Stimulated activated CD4-positive, alpha-beta T cell treated with anti-CD3 and anti-CD28 coated beads, TNF-alpha, amount 100 ng/mL, for 4 hours (primary cell): ENCODE measurements around the gene MCM8.

Experiments
- DNase-seq, 3 experiments: peaks; one replicate each; pipeline ENCODE4 v3.0.0-alpha.2; 2020; ENCODE audit warnings: low read depth in 3 of 3

MCM8 gene

DNA sequence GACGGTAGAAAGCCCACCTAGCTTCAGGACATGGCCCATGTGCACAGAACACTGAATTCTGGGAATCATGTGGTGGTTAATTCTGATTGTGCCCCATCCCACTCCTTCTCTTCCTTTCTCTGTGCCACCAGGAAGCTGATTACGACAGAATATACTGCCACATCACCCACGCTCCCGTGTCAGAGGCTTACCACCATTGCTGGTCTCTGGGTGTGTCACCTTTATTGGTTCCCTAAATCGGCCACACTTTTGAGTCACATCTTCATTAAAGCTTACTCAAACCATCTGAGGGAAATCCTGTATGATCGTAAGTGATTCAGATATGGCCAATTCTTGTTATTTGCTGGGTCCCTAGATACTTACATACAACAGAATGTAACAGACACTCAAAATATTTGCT is 3.2 kb upstream of the MCM8 start:
- no peak for DNase-seq

DNA sequence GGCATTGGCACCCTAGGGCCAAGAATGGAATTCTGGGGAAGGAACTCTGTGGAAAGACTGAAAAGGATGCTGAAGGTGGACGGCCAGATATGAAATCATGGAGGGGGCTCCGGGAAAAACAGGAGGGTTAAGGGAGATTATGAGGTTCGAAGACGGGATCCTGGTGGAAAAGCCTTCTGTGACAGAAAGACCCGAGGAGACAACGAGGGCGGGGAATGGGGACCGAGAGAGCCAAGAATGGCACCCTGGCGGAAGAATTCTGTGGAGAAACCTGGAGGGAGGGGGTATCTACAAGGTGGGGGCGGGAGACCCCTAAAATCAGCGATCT is 545 bp upstream of the MCM8 start:
- no peak for DNase-seq

DNA sequence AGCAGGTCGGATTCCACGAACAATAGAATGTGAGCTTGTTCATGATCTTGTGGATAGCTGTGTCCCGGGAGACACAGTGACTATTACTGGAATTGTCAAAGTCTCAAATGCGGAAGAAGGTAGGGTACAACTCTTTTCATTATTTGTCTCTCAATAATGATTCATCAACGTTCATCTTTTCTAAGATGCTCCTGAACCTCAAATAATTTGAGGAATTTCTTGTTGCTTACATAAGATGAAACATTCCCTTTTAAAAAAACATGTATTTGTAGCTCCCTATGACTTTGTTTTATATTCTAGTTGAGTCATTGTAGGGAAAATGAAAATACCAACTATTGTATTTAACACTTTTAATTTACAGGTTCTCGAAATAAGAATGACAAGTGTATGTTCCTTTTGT is 17.0 kb downstream of the MCM8 start:
- DNase-seq, result no peak

DNA sequence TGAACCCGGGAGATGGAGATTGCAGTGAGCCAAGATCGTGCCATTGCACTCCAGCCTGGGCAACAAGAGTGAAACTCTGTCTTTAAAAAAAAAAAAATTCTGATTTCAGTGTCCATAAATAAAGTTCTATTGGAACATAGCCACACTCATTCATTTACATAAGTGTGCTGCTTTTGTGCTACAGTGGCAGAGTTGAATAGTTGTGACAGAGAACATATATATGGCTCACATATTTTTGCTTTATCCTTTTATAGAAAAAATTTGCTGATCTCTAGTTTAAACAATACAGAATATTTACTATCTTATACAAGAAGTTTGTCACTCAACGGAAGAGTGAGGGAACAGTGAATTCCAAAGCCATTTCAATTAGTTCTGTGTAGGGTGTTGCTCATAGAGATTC is 18.0 kb downstream of the MCM8 start:
- no peak for DNase-seq

DNA sequence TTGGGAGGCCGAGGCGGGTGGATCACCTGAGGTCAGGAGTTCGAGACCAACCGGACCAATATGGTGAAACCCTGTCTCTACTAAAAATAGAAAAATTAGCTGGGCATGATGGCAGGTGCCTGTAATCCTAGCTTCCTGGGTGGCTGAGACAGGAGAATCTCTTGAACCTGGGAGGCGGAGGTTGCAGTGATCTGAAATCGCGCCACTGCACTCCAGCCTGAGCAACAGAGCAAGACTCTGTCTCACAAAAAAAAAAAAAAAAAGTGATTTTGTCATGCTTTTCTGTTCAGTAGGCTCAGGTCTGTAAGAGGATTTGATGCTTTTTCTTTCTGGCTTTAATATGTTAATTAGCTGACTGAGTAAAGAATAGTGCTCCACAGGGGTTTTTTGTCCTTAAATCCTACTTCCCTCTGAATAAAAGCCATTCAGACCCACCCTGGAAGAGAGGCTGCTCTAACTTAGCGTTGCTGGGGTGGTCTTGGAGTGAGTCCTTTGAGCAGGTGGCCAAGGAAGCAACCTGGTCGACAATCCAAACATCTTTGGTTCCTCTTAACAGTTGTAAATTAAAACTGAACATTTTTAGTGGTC is 19.0 kb downstream of the MCM8 start:
- no peak for DNase-seq

DNA sequence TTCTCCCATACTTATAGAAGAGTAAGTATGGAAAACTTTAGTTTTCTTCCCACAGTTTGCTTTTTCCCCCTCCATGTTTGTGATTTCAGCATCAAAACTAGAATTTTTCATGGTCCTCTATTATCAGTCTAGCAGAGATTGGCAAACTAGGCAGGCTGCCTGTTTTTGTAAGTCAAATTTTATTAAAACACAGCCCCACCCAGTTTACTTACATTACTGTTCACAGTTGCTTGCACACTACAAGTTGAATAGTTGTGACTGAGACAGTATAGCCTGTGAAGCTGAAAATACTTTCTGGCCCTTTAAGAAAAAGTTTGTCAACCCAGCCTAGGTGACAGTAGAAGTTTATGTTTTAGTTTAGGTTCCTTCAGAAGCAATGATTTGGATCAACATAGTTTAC is 19.5 kb downstream of the MCM8 start:
- DNase-seq, result no peak

DNA sequence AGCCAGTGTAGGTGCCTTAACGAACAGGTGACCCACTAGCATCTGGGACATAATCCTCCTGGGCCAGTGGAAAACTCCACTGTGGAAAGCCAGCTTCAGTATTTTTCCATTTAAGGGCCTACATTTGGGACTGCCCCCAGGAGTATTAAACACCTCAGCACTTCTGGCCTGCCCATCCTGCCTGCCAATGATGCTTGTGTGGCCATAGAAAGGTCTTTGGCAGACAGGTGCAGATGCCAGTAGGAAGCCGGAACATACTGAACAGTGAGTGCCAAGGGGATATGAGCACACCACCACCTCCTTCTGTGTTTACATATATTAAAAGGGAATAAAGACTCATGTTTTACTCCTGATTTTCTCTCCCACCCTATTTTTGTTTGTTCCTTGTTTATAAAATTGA is 19.9 kb downstream of the MCM8 start:
- DNase-seq, result no peak

DNA sequence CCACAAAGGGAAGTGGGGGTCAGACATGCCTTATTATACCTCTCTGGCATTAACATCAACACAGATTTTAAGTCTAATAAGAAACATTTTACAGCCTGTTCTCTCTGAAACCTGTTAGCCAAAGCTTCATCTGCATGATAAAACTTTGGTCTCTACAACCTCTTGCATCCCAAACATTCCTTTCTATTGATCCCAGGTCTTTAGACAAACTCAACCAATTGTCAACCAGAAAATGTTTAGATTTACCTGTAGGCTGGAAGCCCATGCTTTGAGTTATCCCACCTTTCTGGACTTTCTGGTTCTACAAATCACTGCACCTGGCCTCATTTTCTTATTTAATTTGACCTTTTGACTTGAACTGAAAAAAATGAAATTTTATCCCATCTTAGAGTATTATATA is 20.8 kb downstream of the MCM8 start:
- no peak for DNase-seq

DNA sequence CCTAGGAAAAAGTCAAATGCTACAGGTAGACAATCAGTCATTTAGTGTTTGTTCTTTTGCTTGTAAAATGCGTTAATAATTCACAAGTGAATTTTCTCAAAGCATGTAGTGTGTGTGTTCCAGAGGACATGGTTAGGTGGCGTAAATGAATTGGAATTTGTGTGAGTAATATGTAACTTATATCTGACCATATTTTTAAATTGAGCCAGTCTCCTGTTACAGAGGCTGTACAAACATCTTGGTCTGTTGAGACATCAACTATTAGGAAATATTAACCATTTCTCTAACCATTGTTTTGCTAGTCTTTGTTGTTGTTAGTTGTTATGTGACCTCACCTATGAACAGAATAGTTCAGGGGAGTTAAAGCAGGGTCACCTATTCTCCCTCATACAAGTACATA is 22.7 kb downstream of the MCM8 start:
- DNase-seq, result no peak

DNA sequence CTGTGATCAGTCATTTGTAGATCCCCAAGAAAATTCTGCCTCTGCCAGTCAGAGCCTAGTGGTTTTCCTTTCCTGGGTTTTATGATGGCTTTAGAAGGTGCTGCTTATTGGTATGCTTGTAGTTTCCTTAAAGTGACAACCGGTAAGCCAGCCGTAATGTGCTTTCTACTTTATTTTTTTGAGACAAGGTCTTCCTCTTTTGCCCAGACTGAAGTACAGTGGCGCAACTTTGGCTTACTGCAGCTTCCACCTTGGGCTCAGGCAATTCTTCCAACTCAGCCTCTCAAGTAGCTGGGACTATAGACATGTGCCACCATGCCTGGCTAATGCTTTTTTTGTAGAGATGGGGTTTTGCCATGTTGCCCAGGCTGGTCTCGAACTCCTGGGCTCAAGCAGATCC is 23.5 kb downstream of the MCM8 start:
- DNase-seq, result no peak

DNA sequence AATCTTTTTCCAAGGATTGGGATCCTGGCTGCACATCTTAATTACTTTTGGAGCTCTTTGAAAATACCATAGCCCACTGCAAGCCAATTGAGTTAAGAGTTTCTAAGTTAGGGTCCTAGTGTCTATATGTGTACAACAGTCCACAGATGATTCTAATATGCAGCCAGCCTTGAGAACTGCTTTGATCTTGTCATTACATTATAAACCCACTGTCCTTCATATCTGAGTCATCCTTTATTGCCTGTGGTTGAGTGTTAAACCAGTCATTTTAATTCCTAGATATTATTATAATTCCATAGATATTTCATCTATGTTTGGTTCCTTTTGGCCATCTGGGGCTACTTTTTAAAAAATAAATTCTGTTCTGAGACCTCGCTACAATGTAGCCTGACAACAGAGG is 24.1 kb downstream of the MCM8 start:
- DNase-seq, result no peak

DNA sequence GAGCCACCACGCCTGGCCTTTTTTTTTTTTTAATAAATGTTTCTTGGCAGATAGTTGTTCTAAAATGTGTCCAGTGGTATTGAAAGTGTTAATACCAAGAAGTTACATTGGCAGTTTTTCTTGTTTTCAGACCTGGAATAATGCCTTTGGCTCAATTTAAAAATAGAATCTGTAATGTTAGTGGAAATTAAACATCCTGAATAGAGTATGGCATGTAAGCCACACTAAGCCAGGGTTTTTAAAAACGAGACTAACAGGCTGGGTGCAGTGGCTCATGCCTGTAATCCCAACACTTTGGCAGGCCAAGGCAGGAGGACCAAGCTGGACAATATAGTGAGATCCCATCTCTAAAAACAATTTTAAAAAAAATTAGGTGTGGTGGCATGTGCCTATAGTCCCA is 25.3 kb downstream of the MCM8 start:
- DNase-seq, result no peak

DNA sequence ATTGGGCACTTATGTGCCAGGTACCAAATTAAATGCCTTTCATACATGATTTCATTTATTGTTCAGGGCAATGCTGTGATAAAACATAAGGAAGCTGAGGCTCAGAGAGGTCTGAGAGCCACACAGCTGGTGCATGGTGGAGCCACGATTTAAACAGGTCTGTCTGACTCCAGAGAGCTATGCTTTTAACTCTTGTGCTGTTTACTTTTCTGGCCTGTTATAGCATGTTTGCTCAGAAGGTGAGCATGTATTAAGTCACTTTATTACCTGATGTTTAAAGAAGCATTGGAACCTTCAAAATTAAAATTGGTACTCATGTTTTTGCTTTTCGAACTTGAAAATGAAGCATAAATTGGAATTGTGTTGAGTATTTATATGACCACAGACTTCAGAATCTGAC is 26.8 kb downstream of the MCM8 start:
- DNase-seq, result no peak

DNA sequence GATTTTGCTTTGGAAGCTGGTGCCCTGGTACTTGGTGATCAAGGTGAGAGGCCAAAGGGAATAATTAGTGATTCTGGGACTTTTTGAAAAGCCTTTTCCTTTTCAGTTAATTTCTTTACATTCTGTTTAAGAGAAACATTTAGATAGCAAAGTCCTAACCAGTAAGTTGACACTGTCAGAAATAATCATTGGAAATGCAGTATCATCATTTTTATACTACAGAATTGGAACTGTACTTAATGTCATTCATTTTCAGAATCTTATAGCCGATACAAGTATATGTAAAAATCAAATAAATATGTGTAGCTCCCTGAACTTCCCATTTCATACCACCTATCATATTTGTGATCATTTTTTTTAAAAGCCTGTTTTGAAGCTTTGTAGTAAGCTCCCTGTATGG is 27.5 kb downstream of the MCM8 start:
- no peak for DNase-seq

DNA sequence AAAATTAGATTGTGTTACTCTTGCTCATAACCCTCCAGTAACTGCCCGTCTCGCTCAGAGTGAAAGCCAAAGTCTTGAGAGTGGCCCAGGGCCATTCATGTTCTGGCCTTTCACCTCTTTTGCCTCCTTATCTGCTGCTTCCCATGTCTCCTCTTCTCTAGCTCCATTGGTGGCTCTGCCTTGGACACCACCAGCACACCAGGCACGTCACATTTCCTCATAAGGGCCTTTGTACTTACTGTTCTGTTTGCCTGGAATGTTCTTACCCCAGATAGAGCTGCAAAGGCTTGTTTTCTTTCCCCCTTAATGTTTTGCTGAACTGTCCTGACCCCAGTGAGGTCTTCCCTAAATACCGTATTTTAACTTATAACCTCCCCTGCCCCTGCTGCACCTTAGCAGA is 29.3 kb downstream of the MCM8 start:
- no peak for DNase-seq

DNA sequence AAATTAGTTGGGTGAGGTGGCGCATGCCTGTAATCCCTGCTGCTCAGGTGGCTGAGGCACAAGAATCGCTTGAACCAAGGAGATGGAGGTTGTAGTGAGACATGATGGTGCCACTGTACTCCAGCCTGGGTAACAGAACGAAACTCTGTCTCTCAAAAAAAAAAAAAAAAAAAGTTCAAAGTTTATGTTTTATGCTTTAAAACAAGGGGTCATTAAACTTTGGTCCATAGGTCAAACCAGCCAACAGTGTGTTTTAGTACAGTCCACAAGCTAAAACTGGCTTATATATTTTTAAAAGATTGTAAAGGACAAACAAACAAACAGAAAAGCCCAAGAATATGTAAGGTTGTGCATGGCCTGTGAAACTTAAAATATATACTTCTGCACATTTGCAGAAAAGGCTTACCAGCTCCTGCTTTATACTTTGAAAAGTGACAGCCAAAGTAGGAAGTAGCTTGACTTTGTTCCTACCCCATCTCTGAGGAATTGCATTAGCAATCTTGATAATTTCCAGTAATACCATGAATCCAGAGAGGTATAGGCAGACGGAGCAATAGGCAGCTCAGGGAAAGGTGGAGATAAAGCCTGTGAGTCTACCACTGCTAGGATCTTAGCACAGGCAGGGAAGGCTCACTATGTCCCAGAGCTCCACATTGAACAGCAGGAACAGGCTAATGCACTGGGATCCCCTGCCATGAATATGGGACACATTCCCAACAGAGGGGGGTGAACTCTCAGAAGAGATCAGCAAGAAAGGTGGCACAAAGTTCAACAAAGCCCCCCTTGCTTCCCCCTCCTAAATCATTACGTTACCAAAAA is 30.5 kb downstream of the MCM8 start:
- no peak for DNase-seq

DNA sequence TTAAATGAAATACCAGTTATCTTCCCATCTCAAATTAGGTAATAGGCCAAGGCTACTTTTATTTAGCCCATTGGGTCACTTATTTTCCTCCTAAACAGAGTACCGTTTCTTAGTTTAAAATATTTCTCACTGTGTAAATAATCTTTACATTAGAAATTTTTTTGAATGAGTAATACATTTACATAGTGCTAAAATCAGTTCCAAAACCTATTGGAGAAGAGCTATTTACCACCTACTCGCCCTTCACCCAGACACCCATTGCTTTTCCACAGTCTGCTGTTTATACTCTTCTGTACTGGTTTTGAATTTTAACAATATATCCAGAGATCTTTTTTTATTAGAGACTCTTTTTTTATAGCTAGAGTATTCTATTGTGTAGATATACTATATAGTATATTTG is 36.9 kb downstream of the MCM8 start:
- DNase-seq, result no peak

DNA sequence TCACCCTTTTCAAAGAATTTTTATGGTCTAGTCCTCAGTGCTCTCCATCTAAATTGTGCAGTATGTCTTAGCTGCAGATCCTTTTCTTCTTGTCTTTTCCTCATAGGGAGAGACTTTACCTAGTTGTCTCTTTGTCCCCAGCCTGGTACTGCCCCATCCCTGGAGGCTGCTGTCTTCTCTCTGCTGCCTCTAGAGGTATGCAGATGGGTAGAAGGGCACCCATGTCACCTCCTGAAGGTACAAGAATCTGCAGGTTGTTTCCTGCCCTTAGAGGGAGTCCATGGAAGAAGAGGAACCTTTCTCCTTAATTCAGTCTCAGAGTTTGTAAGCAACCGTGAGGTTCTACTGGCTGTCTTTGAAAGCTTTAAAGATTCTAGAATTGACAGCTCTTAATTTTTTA is 39.1 kb downstream of the MCM8 start:
- no peak for DNase-seq

DNA sequence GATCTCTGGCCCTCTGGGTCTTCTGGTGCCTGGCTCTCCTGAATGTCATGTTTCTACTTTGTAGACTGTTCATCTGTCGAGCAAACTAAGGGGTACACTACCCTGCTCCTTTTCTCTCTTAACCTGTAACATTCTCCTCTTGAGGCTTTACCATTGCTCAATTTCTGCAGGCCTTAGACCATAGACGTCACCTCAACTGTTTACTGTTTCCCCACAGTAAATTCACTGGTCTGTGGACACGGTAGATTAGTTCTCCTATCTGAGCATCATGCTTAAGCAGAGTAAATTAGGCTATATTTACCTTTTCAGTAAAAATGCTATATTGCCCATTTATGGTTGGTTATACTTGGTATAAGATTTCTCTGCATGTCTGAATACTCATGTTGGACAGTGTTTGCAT is 40.5 kb downstream of the MCM8 start:
- DNase-seq, result no peak

DNA sequence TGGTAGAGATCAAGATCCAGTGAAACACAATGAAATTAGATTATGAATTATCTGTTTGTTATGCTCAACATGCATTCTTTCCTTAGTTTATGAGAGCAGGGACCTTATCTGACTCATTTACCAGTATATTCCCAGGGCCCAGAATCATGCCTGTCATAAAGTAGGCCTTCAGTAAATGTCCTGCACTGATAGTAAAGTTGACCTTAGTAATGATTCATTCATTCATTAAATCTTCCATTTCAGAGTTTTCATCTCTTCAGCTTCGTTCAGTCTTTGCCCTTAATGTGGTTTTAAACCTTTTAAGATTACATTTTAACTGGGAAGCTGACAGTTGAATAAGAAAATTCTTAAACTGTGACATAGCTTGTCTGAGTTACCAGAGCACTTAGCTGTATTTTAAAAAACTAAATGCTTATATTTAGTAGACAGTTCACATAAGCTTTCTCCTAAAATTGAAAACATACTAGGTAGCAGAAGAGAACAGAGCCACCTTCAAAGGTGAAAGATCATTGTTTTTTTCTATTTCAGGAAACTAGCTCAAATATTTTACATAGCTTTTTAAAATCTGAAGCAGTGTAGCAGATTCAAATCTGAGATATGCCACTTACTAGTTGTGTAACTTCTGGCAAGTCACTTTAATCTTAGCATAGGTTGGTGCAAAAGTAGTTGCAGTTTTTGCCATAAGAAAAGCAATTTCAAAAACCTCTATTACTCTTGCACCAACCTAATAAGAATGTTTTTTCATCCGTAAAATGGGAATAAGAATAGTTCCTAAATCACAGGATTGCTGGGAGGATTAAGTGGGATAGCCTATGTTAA is 41.4 kb downstream of the MCM8 start:
- DNase-seq, result no peak

DNA sequence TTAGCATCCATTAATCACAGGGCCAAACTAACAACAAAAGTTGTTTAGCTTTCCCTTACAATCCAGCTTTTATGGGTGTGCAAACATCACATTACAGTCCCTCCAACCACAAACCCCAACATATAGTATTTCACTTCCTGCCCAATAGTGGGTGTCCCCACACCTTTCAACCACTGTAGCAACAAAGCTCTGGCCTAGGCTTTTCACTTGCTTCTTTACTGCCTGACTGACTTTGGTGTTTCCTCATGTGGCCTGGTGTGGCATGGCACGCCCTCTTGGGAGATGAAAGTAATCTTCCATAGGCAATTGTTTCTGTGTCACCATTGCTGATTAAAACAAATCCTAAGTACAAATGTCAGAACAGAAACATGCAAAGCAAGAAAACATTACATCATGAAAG is 46.3 kb downstream of the MCM8 start:
- DNase-seq, result peak in 1 of 3 experiments; percentile 2

DNA sequence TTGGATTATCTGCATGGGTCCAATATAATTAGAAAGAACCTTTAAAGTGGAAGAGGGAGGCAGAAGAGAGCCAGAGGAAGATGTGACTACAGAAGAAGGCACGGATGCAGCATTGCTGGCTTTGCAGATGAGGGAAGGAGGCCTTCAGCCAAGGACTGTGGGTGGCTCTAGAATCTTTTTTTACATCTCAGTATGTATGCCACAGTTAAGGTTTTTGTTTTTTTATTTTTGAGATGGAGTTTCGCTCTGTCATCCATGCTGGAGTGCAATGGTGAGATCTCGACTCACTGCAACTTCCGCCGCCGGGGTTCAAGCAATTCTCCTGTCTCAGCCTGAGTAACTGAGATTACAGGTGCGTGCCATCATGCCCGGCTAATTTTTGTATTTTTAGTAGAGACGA is 49.3 kb downstream of the MCM8 start:
- DNase-seq, result no peak

DNA sequence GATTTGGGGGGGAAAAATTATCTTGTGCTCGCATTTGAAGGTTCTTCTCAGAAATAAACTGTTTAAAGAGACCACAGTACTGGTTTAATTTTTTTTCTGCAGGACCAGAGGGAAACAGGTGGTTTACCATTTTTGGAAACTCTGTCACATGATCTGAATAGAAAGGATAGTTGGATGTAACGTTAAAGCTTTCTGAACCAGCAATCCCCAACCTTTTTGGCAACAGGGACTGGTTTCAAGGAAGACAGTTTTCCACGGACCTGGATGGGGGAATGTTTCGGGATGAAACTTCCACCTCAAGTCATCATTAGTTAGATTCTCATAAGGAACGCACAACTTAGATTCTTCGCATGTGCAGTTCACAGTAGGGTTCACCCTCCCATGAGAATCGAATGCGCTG is 50.4 kb downstream of the MCM8 start:
- DNase-seq, result no peak
